ENCODE results near the gene PLCH1.

- TF ChIP-seq ADNP (CRISPR knock-in tag; IDR thresholded peaks at IDR 0.05) (no peak), SAFB2 (CRISPR knock-in tag; IDR thresholded peaks at IDR 0.05; ENCODE audit: borderline replicate concordance, low read depth) (no peak), PATZ1 (CRISPR knock-in tag; IDR thresholded peaks at IDR 0.05) (no peak), POLR2AphosphoS5 (IDR thresholded peaks at IDR 0.05; ENCODE audit: low read depth, low read length) (no peak), CTCF (CRISPR knock-in tag; IDR thresholded peaks at IDR 0.05) (no peak), ZNF317 (CRISPR knock-in tag; IDR thresholded peaks at IDR 0.05) (no peak)
Measured at GRCh38 chr3:155504682-155505081, 240.2 kb downstream of the PLCH1 start.

Measured in HepG2 (cell line).